Thymus (tissue), 11 donors: Measurements from ENCODE around the gene MRPL40. TPM values are rescaled to one million over a fixed set of nuclear protein-coding genes. Genes with fewer than 3 reads are reported as not detected.

Source experiments
- DNase-seq, 9 donors: peaks; one replicate each; pipeline ENCODE4 v3.0.0-alpha.2; 2013; ENCODE audit warnings: low spot score in 9 of 9, low read depth in 6 of 9, missing footprints in 1 of 9
- H3K27ac ChIP-seq, 2 donors: one replicate each; pipeline ENCODE4 v1.5.1; 2013; ENCODE audit warnings: control low read depth in 1 of 2, low read depth in 1 of 2, low read length in 1 of 2, mild to moderate bottlenecking in 1 of 2, moderate library complexity in 1 of 2
- H3K27me3 ChIP-seq, 2 donors: one replicate each; pipeline ENCODE4 v1.5.1; 2013; ENCODE audit warnings: low read length in 1 of 2; ENCODE audit not compliant: control insufficient read depth in 2 of 2, insufficient read depth in 1 of 2
- H3K36me3 ChIP-seq, 2 donors: one replicate each; pipeline ENCODE4 v1.5.1; 2013; ENCODE audit warnings: low read length in 1 of 2, mild to moderate bottlenecking in 1 of 2, moderate library complexity in 1 of 2; ENCODE audit not compliant: control insufficient read depth in 2 of 2, insufficient read depth in 2 of 2
- H3K4me1 ChIP-seq, 2 donors: one replicate each; pipeline ENCODE4 v1.5.1; 2013; ENCODE audit warnings: low read length in 2 of 2; ENCODE audit not compliant: control insufficient read depth in 2 of 2, insufficient read depth in 2 of 2
- H3K4me3 ChIP-seq, 2 donors: one replicate each; pipeline ENCODE4 v1.5.1; 2013; ENCODE audit warnings: low read length in 2 of 2, control low read depth in 1 of 2, mild to moderate bottlenecking in 1 of 2
- H3K9me3 ChIP-seq, 2 donors: one replicate each; pipeline ENCODE4 v1.5.1; 2013; ENCODE audit warnings: low read length in 1 of 2, mild to moderate bottlenecking in 1 of 2; ENCODE audit not compliant: control insufficient read depth in 2 of 2, insufficient read depth in 1 of 2
- WGBS: extraction: QIAGEN DNeasy Blood & Tissue Kit; methylation state at CpG from one replicate; pipeline ENCODE4 v1.1.7; 2013; 5-methylcytosine and 5-hydroxymethylcytosine counted together
- polyA plus RNA-seq: library from polyadenylated mRNA; stranded (reverse); fragments of 200-250 nt; gene quantifications from one replicate; pipeline ENCODE4 v1.2.3, GENCODE V29; 2013
- total RNA-seq: library from RNA; stranded (reverse); fragments of 120-200 nt; gene quantifications from one replicate; pipeline ENCODE4 v1.2.4, GENCODE V29; 2013
- donor health status: healthy.

The MRPL40 gene
- total and polyA plus RNA-seq, 2 donors: 36.5 to 50.6 TPM

GRCh38 chr22:19402642-19403191 lies 29.6 kb upstream of the MRPL40 start:
- no peak overlapping the region for H3K27ac ChIP-seq
- no peak overlapping the region for H3K4me3 ChIP-seq
- no peak for DNase-seq
- H3K36me3 ChIP-seq: peaks cover 59 to 80% of the 10 kb centered on the region in 2 donors
- 98% methylated on average over 4 of the region's 4 CpGs for WGBS
- no peaks in the 10 kb centered on the region for H3K4me1 ChIP-seq
- no peaks in the 10 kb centered on the region for H3K9me3 ChIP-seq
- H3K27me3 ChIP-seq: no peaks in the 10 kb centered on the region

GRCh38 chr22:19404676-19405075 lies 27.7 kb upstream of the MRPL40 start:
- no peak overlapping the region for H3K4me3 ChIP-seq
- no peak overlapping the region for H3K27ac ChIP-seq
- DNase-seq: no peak
- H3K4me1 ChIP-seq: no peaks in the 10 kb centered on the region
- H3K36me3 ChIP-seq: peaks cover 60 to 81% of the 10 kb centered on the region in 2 donors
- 97% methylated on average over 3 of the region's 3 CpGs for WGBS
- H3K9me3 ChIP-seq: no peaks in the 10 kb centered on the region
- H3K27me3 ChIP-seq: no peaks in the 10 kb centered on the region

- Histone ChIP-seq H3K4me1 (no peaks in the 10 kb centered on the region), H3K36me3 (peaks cover 64 to 82% of the 10 kb centered on the region in 2 donors), H3K27me3 (no peaks in the 10 kb centered on the region), H3K4me3 (no peak overlapping the region), H3K27ac (no peak overlapping the region), H3K9me3 (no peaks in the 10 kb centered on the region)
- no peak for DNase-seq
- WGBS: 96% methylated on average over 4 of the region's 4 CpGs
Observed at GRCh38 chr22:19405133-19405532, 27.2 kb upstream of the MRPL40 start.

GRCh38 chr22:19405652-19406051 lies 26.7 kb upstream of the MRPL40 start:
- no peaks in the 10 kb centered on the region for H3K9me3 ChIP-seq
- H3K27ac ChIP-seq: no peak overlapping the region
- H3K36me3 ChIP-seq: peaks cover 63 to 85% of the 10 kb centered on the region in 2 donors
- H3K27me3 ChIP-seq: no peaks in the 10 kb centered on the region
- DNase-seq: no peak
- 98% methylated on average over 8 of the region's 8 CpGs for WGBS
- no peaks in the 10 kb centered on the region for H3K4me1 ChIP-seq
- H3K4me3 ChIP-seq: no peak overlapping the region

GRCh38 chr22:19406281-19406811 lies 26.0 kb upstream of the MRPL40 start:
- Histone ChIP-seq H3K4me1 (peaks cover 0 to 2% of the 10 kb centered on the region in 2 donors), H3K27ac (no peak overlapping the region), H3K36me3 (peaks cover 56 to 86% of the 10 kb centered on the region in 2 donors), H3K9me3 (no peaks in the 10 kb centered on the region), H3K4me3 (no peak overlapping the region), H3K27me3 (no peaks in the 10 kb centered on the region)
- WGBS: 88% methylated on average over 3 of the region's 3 CpGs
- DNase-seq: peak in 3 of 9 donors; percentile 36 to 59 (median 43)

- WGBS: 98% methylated on average over 4 of the region's 4 CpGs
- Histone ChIP-seq H3K27ac (no peak overlapping the region), H3K27me3 (no peaks in the 10 kb centered on the region), H3K9me3 (no peaks in the 10 kb centered on the region), H3K36me3 (peaks cover 51 to 85% of the 10 kb centered on the region in 2 donors), H3K4me1 (peaks cover 0 to 2% of the 10 kb centered on the region in 2 donors), H3K4me3 (no peak overlapping the region)
- DNase-seq: no peak
Observed at GRCh38 chr22:19406846-19407245, 25.5 kb upstream of the MRPL40 start.

GRCh38 chr22:19407649-19408606 lies 24.4 kb upstream of the MRPL40 start:
- DNase-seq: no peak
- H3K4me3 ChIP-seq: no peak overlapping the region
- 96% methylated on average over 16 of the region's 16 CpGs for WGBS
- no peaks in the 10 kb centered on the region for H3K27me3 ChIP-seq
- no peaks in the 10 kb centered on the region for H3K9me3 ChIP-seq
- no peak overlapping the region for H3K27ac ChIP-seq
- H3K36me3 ChIP-seq: peaks cover 49 to 78% of the 10 kb centered on the region in 2 donors
- peaks cover 0 to 9% of the 10 kb centered on the region in 2 donors for H3K4me1 ChIP-seq

DNA sequence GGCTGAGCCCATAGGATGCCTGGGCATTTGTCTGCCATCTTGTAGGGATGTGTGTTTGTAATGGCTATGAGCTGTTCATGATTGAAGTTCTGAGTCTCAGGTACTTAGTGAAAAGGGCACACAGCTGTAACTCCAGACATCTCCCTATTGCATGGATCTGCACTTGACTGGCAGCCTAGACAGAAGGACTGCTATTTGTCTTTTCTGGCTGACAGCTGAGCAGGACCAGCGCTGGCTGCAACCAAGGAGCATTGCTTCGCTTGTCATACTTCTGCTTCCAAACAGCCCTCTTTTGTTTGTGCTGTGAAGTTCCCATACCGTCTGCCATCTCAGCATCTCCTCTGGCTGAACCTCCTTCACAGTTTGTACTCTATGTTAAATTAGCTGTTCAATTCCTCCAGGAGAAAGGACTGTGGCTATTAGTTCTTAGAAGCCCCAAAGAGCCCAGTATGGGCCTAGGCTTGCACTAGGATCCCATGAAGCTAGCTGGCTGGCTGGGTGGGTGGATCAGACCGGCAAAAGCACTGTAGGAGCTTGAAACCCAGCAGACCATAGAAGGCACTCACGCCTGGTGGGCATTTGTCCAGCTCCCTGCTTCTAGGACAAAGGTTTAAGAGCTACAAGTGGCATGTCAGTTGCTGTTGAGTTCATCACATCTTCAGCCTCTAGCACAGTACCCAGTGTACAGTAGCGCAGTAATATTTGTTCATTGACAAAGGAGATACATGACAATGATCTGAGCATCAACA lies 21.2 kb upstream of the MRPL40 start:
- H3K27me3 ChIP-seq: no peaks in the 10 kb centered on the region
- no peaks in the 10 kb centered on the region for H3K9me3 ChIP-seq
- no peak overlapping the region for H3K4me3 ChIP-seq
- no peak for DNase-seq
- 96% methylated on average over 6 of the region's 6 CpGs for WGBS
- H3K27ac ChIP-seq: no peak overlapping the region
- H3K36me3 ChIP-seq: peaks cover 29 to 56% of the 10 kb centered on the region in 2 donors
- H3K4me1 ChIP-seq: peaks cover 0 to 18% of the 10 kb centered on the region in 2 donors
